ENCODE results near the gene MTNR1B.

- TF ChIP-seq CTCF (IDR thresholded peaks at IDR 0.05; ENCODE audit: borderline replicate concordance, extremely low read depth, low read length, poor library complexity, severe bottlenecking) (no peak), EZH2 (IDR thresholded peaks at IDR 0.05; ENCODE audit: borderline replicate concordance, low read depth, low read length, severe bottlenecking) (no peak)
These were observed 8.6 kb upstream of the MTNR1B start for GRCh38 chr11:92960886-92961285.
